Forelimb muscle (tissue), 1 donor: ENCODE measurements around the gene ADGRD1. TPM values are rescaled to one million over a fixed set of nuclear protein-coding genes. Genes with fewer than 3 reads are reported as not detected.
A peak's percentile ranks its signal among the peaks of the same experiment; 100 is the strongest.
"Not testable (repeated sequence)": the region's sequence is repeated elsewhere in the genome, so short reads cannot be mapped to it uniquely, and the experiment has no call there.

Experiments
- DNase-seq: peaks from one replicate; pipeline ENCODE4 v3.0.0-alpha.2; 2013; ENCODE audit warnings: low read depth
- polyA plus RNA-seq: library from polyadenylated mRNA; unstranded; fragments of 120-200 nt; gene quantifications from one replicate; pipeline ENCODE4 v1.2.1, GENCODE V29; 2013; ENCODE audit not compliant: insufficient read length

Gene ADGRD1
- polyA plus RNA-seq, 1 donor, result 9.5 TPM

DNA sequence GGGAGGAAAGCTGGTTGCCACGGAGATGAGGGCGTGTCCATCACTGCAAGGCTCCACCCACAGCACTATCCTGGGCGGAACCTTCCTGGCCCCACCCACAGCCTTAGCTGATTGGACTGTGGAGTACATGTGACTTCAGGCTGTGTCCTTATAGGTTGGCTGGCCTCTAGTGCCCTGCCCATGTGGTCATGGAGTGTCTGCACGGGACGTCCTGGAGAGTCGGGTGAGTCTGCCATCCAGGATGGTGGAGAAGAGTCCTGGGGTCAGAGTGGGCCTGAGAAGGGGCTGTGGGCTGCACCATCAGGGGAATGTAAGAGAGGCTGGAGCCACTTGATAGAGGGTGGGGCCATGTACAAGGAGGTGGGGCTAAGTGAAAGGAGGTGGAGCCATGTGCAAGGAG is 117.0 kb downstream of the ADGRD1 start:
- not testable (repeated sequence) for DNase-seq

DNA sequence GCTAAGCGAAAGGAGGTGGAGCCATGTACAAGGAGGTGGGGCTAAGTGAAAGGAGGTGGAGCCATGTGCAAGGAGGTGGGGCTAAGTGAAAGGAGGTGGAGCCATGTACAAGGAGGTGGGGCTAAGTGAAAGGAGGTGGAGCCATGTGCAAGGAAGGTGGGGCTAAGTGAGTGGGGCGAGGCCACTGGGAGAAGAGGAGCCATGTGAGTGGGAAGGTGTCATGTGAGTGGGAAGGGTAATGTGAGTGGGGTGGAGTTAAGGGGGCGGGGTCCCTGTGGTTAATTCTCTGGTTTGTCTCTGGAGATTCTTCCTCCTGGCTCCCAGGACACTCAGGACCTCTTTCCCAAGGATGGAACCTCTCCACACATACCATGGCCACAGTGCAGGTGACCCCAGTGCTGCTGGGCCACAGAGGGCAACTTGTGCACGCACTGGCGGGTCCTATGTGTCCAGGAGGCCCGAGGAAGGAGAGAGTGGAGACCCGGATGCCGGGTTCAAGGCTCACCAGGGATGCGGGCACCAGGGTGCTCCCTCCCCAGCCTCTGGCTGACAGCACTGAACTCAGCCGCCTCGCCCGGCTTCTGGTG is 117.6 kb downstream of the ADGRD1 start:
- not testable (repeated sequence) for DNase-seq

DNA sequence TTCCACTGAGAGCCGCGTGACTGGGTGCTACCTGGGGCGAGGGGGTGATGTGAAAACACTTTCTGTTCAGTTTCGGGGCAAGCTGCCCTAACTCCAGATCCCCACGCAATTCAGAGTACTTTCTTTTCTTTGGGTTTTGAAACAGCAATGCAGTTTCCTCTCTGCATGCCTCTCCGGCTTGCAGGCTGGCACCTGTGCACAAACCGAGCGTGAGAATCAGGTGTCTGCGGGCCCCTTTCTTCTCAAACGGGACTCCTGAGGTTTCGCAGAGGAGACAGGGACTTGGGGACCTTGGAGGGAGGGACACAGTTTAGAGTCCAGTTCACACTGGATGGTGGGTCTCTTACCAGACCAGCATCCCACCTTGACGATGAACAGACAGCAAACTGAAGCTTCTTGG is 118.2 kb downstream of the ADGRD1 start:
- DNase-seq, result not testable (repeated sequence)

DNA sequence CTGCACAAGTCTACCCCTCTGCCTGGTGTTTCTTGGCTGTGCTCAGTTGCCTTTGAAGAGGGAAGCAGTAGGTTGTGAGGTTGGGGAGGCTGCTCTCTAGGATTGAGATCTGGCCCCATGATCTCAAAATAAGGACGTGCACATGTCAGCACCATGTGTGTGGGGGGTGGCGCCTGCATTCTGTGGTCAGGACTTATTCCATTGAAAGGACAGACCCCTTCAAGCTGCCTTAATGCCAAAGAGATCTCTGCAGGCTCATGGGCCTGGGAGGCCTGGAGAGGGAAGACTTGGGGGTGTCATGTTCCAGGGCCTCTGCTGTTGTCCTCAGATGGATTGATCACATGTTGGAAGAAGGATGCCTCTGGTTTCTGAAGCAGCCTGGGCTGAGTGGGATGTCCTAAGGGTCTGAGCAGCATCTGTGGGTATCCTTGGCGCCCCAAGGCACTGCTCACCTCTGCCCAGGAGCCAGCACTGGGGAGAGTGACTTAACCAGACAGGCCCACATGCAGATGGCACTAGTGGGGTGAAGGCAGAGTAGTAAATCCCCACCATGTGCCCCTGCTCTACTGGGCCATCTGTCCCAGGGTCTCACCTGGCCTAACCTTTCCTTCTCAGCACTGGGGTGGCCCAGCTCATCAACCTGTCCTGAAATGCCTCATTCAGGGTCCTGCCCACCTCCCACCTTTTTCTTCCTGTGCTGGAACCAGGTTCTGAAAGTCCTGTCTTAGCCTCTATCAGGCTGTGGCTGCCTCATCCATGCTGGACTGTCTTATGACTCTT is 118.9 kb downstream of the ADGRD1 start:
- no peak for DNase-seq

DNA sequence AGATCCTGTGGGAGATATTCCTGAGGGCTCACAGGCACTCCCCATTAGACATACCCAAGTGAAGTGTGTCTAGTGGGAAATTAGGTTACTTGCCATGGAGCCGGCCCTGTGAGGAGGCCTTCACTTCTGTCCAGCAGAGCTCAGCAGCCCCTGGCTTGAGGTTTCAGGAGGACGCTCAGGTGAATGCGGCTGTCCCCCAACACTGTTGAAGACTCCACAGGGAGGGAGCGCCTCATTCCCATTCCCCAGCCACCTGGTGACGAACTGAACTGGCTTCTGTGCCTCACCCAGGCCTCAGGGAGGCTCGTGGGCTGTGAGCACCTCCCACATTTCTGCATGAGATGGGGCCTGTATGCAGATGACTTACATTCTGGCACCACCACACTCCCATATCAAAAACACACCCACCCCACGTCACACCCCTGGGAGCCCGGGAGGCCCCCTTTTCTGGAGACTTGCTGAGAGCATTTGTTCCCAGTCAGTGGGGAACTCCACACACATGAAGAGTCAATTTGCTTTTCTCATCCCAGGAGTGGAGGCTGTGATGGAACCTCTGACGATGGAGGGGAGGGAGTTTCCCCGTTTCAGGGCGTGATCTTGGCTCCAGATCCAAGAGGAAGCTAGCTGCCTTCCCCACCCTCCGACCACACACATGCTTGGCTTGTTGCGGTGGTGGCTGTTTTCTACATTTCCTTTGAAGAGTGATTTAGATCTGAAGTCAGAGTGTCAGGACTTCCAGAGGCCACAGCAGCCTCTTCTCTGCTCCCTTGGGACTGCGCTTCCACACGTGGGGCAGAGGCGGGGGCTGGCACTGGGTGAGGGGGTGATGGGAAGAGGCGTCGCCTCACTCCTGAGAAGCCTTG is 120.7 kb downstream of the ADGRD1 start:
- peak; percentile 32 for DNase-seq

DNA sequence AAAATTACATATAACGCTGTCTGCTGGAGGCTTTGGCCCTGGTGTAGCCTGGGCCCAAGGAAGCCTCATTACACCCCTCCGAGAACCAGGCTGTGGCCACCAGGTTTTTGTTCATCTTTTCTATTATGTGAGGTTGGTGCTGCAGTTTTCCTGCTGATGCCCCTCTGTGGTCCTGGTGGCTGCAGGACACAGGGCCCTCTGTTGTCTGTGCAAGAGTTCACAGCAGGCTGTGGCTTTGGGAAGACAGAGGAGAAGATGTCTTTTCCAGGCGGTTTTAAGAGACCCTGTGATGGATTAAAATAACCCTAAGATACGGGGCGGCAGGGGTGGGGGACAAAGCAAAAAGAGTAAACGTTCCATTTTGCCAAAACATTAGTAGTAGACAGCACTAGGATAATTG is 121.5 kb downstream of the ADGRD1 start:
- DNase-seq, result no peak

DNA sequence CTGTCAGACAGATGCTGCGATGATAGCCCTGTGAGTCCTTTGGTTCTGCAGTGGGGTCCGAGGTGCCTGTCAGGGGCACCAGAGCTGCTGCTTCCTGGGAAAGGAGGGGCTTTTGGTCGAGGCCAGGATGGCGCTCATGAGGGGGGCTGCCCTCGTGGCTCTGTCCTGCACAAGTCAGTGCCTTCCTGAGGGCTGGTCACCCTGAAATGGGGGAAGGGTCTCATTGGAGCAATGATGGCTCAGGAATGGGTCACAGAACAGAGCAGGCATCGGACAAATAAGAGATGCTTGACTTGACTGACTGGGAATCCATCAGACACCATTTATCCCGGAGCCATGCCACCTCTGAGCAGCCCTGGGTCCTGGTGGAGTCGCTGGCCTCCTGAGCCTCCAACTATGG is 121.9 kb downstream of the ADGRD1 start:
- no peak for DNase-seq

DNA sequence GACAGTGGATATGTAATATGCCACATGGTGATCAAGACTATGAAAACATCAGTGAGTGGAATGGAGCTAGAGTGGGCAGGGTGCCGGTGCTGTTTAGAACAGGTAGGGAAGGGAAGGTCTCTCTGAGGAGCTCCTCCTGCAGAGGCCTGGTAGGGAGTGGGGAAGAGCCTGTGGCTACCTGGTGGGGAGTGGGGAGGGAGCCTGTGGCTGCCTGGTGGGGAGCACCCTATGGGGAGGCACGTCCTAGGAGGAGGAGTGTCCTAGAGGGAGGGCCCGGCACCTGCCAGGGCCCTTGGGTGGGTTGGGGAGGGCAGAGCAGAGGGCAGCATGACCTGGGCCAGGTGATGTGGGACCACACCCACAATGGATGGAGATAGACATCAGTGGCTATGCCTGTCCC is 122.6 kb downstream of the ADGRD1 start:
- DNase-seq, result no peak

DNA sequence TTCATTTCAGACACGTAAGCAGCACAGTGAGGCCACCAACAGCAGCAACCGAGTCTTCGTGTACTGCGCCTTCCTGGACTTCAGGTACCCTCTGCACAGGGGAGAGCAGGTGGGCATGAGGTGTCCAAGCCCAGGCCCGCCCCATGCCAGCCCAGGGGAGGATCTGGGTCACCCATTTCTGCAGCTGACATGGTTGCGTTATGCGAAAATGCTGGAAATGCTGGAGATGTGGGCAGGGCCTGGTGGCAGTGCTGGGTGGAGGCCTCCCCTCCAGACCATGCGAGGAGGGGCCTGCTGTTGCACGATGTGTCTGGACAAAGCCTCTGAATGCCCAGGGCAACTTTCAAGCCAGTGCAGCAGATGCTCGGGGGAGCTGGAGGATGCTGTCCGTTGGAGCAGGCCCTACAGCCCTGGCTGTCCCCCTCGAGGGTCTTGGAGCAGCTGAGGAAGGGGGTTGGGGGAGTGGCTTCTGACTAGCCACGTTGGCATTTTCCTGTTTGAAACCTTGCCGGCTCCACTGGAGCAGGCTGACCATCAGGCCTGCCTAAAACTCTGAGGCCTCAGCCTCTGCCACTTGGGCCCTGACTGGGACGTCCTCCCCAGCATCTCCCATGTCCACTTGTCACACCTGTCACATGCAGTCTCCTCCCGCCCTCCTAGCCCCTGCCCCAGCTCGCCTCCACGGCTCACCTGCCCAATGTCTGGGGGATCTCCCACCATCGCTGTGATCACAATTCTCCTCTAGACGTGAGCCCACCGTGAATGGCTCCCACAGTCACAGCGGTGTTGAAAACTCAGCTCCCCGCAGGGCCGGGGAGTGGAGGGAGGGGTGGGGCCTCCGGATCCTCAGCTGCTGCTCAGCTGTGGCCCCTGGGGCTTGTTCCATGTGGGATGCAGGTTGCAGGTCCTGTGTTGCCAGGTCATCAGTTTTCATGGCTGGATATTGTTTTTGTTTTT is 123.4 kb downstream of the ADGRD1 start:
- DNase-seq, result no peak

DNA sequence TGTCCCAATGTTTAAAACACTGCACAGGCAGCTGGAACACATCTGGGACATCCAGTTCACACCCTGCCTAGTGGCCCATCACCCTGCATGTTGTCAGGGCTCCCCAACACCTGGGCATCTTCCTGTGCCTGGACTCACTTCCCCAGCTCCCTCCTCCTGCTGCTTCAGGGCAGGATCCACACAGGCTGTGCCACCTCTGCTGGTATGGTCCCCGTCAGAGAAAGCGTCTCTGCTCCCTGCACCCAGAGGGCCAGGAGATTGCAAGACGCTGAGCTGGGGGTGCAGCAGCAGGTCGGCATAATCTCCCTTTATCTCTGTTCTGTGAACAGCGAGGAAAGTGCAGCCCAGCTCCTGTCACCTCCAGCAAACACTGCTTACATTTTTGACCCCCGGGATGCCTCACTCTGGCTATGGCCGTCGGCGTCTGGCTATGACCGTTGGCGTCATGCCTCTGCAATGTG is 124.3 kb downstream of the ADGRD1 start:
- no peak for DNase-seq

DNA sequence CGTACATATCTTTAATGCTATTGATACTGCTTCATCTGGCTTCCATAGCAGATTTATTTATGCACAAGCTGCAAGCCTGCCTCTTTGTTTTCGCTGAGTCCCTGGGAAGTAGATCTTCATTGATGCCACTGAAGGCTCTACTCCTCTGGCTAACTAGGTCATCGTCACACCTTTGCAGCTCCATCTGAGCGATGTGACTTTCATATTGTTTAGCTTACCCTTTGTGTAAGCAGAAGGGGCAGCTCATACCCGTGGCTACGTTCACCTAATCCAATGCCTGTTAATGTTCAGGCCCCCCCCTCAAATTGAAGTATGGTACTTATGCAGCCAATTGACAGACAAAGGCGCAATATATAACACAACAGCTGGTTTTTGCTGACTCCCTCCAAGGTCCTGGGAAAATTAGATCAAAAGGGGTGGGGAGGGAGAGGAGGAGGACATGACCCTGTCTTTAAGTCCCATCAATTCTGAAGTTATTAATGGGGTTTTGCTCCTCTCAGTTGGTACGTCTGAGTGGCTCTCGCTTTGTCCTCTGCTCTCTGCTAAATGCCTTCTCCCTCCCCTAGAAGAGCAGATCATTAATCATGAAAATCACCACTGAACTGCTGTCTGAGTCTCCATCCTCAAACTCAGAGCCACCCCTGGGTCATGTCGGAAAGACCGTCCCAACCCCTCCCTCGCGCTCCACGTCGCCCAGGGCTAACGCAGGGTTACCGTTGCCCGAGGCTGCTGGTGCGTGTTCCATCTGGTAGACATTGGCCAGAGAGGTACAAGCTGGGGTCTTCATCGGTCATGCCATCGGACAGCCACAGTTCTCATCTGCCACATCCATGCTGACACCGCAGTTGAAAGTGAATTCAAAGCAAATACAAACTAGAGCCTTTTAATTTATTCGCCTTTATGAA is 128.8 kb downstream of the ADGRD1 start:
- DNase-seq, result no peak

DNA sequence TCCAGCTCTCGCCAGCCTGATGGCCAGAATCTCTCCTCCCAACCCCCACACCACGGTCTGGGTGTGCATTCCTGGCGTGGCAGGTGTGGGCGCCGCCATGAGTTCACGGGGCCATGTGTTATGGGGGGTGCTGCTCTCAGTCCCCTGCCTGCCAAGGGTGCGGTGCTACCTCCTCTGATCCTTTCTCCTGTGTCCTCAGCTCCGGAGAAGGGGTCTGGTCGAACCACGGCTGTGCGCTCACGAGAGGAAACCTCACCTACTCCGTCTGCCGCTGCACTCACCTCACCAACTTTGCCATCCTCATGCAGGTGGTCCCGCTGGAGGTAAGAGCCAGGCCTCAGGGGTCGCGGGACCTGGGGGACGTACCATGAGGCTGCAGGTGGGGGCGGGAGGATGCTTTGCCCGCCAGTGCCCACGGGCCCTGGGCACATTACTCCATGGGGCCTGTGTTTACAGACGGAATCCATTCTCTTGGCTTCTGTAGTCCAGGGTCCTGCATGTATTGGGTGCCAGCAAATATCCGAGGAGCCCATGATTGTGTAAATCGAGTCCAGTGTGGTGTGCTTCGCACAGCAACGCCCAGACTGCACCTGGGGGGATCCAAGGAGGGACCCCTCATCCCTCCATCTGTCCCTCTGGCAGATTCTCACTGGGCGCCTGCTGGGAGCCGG is 130.8 kb downstream of the ADGRD1 start:
- DNase-seq, result no peak

DNA sequence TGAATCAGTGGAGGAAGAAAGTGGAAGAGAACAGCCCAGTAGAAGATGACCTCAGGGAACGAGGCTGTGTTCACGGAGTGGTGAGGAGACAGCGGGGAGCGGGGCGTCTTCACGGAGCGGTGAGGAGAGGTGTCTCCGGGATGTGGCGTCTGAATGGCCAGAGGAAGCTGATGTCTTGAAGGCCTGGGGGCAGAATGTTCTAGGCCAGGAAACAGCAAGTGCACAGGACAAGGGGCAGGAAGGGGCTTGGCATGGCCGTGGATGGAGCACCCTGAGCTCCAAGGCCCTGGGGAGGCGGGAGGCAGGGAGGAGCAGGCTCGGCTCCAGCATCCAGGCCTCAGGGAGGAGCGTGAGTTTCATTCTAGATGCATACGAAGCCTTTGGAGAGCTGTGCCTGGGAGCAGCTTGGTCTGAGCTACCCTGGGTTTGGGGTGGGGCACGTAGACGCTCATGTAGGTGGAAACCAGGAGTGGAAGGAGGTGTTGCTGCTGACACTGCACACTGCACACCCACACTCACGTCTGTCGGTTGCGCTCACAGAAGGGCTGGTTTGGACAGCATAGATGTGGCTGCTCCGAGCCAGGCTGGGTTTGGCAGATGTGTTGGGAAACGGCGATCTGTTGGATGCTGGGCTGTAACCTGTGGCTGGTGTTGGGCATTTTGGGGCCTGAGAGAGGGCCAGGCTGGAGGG is 131.6 kb downstream of the ADGRD1 start:
- no peak for DNase-seq

DNA sequence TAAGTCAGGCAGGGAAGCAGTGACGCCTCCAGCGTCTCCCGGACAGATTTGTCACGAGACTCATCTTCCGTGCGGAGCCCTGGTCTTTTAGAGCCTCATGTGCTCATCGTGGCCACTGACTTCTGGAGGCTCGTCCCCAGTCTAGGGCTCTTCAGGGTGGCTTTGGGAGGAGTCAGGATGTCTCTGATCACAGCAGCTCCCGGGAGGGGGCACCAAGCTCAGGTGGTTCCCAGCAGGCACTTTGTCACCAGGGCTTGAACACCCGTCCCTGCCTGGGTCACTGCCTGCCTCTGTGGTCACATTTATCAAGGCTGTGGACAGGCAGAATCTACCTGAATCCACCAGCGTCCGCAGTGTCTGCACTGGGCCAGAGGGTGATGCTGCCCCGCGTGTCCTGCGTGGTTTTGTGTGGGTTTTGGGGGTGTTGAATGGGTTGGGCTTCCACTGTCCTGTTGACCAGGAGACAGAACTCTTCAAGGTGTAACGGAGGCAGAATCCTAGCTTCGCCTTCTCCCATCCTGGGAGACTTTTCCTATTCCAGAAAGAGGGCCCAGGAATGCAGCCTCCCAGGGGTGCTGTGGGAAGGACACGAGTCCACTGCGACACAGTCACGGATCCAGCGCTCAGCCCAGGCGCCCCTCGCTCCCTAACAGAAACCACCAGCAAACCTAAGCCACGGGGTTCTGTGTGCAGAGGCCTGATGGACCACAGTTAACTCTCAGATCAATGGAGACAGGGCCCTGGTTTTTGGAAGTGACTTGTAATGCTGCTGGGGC is 132.3 kb downstream of the ADGRD1 start:
- DNase-seq, result no peak

DNA sequence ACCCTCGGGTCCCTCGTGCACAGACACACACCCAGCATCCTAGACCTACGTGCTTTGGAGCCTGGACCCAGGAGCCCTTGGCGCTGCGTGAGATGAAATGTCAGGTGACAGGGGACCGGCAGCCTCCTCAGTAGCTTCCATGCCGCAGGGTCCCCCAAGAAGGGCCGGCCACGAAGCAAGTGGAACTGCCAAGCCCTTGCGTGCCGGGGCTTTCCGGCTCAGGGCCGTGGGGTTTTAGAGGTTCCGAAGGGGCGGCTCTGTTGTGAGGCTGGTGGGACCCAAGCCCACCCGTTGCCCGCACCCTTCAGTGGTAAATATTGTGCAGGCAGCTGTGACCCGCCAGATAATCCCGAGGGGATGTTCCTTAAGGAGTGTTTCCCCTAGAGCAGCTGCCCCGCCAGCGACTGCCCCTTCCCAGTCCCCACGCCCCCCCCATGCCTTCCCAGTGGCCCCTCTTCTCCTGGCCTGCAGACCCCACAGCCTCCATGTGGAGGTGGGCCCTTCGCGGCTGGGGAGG is 133.7 kb downstream of the ADGRD1 start:
- DNase-seq, result no peak

DNA sequence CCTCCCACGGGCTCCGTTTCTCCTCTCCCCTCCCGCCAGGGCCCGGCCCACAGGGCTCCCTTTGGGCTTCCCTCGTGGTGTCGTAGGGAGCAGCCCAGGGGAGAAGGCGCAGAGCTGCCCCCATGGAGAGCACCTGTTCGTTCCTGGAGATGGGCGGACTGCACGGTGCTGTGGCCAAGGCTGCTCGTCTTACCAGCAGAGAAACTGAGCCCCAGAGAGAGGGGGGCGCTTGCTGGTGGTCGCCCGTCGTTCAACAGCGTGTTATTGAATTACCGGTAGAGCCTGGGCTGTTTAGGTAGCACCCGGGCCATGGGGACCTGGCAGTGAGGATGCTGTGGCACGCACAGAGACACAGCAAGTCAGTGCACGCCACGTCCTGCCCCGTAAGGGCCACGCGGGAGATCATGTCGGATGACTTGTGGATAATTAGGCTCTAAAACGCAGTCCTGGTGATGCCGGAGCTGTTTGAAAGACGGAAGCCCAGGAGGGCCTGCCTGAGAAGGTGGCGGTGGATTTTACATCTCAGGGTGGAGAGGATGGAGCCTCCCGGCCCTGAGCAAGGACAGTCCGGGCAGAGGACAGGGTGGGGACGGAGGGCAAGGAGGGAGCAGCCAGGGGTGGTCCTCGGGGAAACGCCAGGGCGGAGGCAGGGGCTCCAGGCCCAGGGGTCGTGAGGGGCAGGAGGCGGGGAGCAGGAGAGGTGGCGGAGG is 134.4 kb downstream of the ADGRD1 start:
- no peak for DNase-seq
